NB4 (cell line): ENCODE results near the gene TEX22.

ENCODE experiments used
- DNase-seq: peaks from one replicate; pipeline ENCODE4 v3.0.0; 2010; ENCODE audit warnings: low read depth
- H3K4me3 ChIP-seq: one replicate; pipeline ENCODE4 v1.5.1; 2011; ENCODE audit warnings: mild to moderate bottlenecking, low read depth, low read length, moderate library complexity
- CTCF ChIP-seq: IDR thresholded peaks from one replicate; pipeline ENCODE4 v1.5.1; 2012; ENCODE audit warnings: low read depth, low read length
- MAX ChIP-seq: IDR thresholded peaks from 2 replicates; pipeline ENCODE4 v1.6.1; 2011; ENCODE audit warnings: low read depth, low read length
- MYC ChIP-seq: IDR thresholded peaks from 2 replicates; pipeline ENCODE4 v1.6.1; 2011; ENCODE audit warnings: low read depth, low read length
- POLR2A ChIP-seq: IDR thresholded peaks from 2 replicates; pipeline ENCODE4 v1.6.1; 2011; ENCODE audit warnings: mild to moderate bottlenecking; ENCODE audit not compliant: insufficient read length; ENCODE audit errors: extremely low read depth

The TEX22 gene

GRCh38 chr14:105445901-105446845, 47.8 kb downstream of the TEX22 start:
- no peak for DNase-seq
- H3K4me3 ChIP-seq, result no peak overlapping the region
- TF ChIP-seq MAX (no peak), POLR2A (no peak), MYC (no peak), CTCF (no peak)

- no peak for DNase-seq
- no peak for TF ChIP-seq MYC
- no peak for TF ChIP-seq CTCF
- no peak for TF ChIP-seq MAX
- TF ChIP-seq POLR2A, result no peak
- H3K4me3 ChIP-seq, result no peak overlapping the region
These were observed 48.6 kb downstream of the TEX22 start for GRCh38 chr14:105446971-105447370.

- TF ChIP-seq MYC (no peak), CTCF (no peak), POLR2A (no peak), MAX (no peak)
- no peak overlapping the region for H3K4me3 ChIP-seq
- no peak for DNase-seq
These were observed 49.6 kb downstream of the TEX22 start for GRCh38 chr14:105447651-105448640.

GRCh38 chr14:105448706-105449111, 50.4 kb downstream of the TEX22 start:
- TF ChIP-seq MAX (no peak), MYC (no peak), CTCF (peak; percentile 51), POLR2A (no peak)
- DNase-seq, result peak; percentile 53
- no peak overlapping the region for H3K4me3 ChIP-seq

- TF ChIP-seq MAX, result no peak
- TF ChIP-seq MYC, result no peak
- TF ChIP-seq CTCF, result no peak
- no peak for TF ChIP-seq POLR2A
- H3K4me3 ChIP-seq, result no peak overlapping the region
- no peak for DNase-seq
These were observed 51.2 kb downstream of the TEX22 start for GRCh38 chr14:105449276-105450122.
